DND-41 (cell line): ENCODE results near the gene POLL.
"Not testable (repeated sequence)": the region's sequence is repeated elsewhere in the genome, so short reads cannot be mapped to it uniquely, and the experiment has no call there.

Source experiments
- ATAC-seq: fragments of 200-7000 bp; cut with Tn5 transposase; 3 replicates; pipeline ENCODE4 v1.9.1; 2021; ENCODE audit warnings: low read depth; ENCODE audit not compliant: insufficient read depth
- DNase-seq: peaks from one replicate; pipeline ENCODE4 v3.0.0-alpha.2; 2020
- H2AFZ ChIP-seq: 2 replicates; pipeline ENCODE4 v1.6.0; 2012; ENCODE audit warnings: low read depth, low read length
- H3K27ac ChIP-seq: 2 replicates; pipeline ENCODE4 v1.5.1; 2012; ENCODE audit warnings: low read length, inconsistent platforms
- H3K27me3 ChIP-seq: fragments of 200-600 bp; sonication (generic); 2 replicates; pipeline ENCODE4 v1.6.0; 2012; ENCODE audit warnings: low read length, mild to moderate bottlenecking, inconsistent platforms; ENCODE audit not compliant: insufficient read depth, poor library complexity
- H3K36me3 ChIP-seq: 2 replicates; pipeline ENCODE4 v1.5.1; 2012; ENCODE audit warnings: low read length, inconsistent platforms; ENCODE audit not compliant: insufficient read depth
- H3K4me1 ChIP-seq: 2 replicates; pipeline ENCODE4 v1.5.1; 2012; ENCODE audit warnings: mild to moderate bottlenecking, low read length; ENCODE audit not compliant: insufficient read depth
- H3K4me2 ChIP-seq: 2 replicates; pipeline ENCODE4 v1.6.0; 2012; ENCODE audit warnings: mild to moderate bottlenecking, moderate library complexity, low read length, inconsistent platforms; ENCODE audit not compliant: insufficient read depth
- H3K4me3 ChIP-seq, 2 experiments: fragments of 200-600 bp in 1 of 2; shearing (Covaris generic) in 1 of 2; 2 replicates each; pipeline ENCODE4 v1.5.1; 2012 to 2016; ENCODE audit warnings: inconsistent platforms in 2 of 2, low read length in 2 of 2, mild to moderate bottlenecking in 2 of 2, low read depth in 1 of 2, moderate library complexity in 1 of 2
- H3K79me2 ChIP-seq: 2 replicates; pipeline ENCODE4 v1.6.0; 2012; ENCODE audit warnings: low read length, inconsistent platforms; ENCODE audit not compliant: insufficient read depth
- H3K9ac ChIP-seq: 2 replicates; pipeline ENCODE4 v1.6.0; 2012; ENCODE audit warnings: low read depth, mild to moderate bottlenecking, inconsistent platforms, low read length, moderate library complexity
- H3K9me3 ChIP-seq: 2 replicates; pipeline ENCODE4 v1.5.1; 2012; ENCODE audit warnings: low read length, moderate library complexity, mild to moderate bottlenecking, inconsistent platforms; ENCODE audit not compliant: insufficient read depth, severe bottlenecking
- H4K20me1 ChIP-seq: 2 replicates; pipeline ENCODE4 v1.6.0; 2012; ENCODE audit warnings: low read length; ENCODE audit not compliant: insufficient read depth
- EZH2 ChIP-seq: IDR thresholded peaks from 3 replicates; pipeline ENCODE4 v1.6.1; 2012; ENCODE audit warnings: borderline replicate concordance, low read depth, mild to moderate bottlenecking, moderate library complexity, low read length, inconsistent platforms; ENCODE audit not compliant: severe bottlenecking
- TF ChIP-seq, protein P1 (sequence below): IDR thresholded peaks from 2 replicates; pipeline ENCODE4 v1.5.1; 2012; ENCODE audit warnings: borderline replicate concordance, low read length, moderate library complexity, mild to moderate bottlenecking; ENCODE audit not compliant: poor library complexity, severe bottlenecking; ENCODE audit errors: extremely low read depth

The POLL gene

DNA sequence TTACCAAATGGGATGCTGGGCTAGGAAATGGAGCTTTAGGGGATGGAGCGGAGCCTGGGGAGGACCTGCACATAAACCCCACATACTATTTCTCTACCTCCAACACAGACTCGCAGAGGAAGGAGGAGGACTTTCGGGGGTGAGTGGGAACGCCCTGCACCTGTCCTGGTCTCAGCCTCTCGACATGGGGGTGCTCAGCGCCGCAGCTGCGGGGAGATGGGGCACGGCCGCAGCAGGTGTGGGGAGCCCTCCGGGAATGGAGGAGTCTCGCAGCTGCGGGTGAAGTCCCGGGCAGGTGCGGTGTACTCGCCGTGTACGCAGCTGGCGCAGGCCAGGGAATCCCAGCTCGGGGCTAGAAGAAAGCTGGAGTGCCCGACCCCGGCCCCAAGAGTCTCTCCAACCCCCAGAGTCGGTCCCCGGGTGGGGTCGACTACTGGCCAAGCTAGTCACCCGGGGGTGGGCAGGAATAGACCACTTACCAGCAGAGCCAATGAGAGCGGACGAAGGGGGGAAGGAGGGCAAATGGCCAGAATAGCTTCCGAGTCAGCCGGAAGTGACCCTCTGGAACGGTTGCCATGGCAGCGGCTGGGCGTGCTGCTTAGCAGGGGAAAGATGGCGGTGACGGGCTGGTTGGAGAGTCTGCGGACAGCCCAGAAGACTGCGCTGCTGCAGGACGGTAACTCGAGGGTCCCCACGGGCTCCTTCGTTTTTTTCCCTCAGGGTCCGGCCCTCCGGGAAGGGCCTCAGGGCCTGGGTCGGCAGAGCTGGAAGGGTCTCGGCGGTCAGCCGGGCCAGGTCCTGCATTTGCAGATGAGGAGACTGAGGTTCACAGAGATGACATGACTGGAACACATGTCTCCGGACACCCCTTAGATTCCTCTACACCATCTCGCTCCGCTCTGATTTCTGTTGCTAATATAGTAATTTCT lies at the start of gene POLL, which contains the start of gene DPCD:
Gene POLL, minus strand, starts transcription at position 533 of the 929 bp plus-strand sequence. CDS start 897 bp downstream, outside the sequence.
Gene DPCD, plus strand, starts transcription at position 597 of the 929 bp plus-strand sequence. Its CDS starts 16 bp downstream, at position 613.
- H3K27ac ChIP-seq: peak within 1 kb of the TSS; percentile 71
- H3K79me2 ChIP-seq: peaks cover 10% of the 10 kb centered on the region
- no peaks in the 10 kb centered on the region for H3K27me3 ChIP-seq
- TF ChIP-seq, protein P1, sequence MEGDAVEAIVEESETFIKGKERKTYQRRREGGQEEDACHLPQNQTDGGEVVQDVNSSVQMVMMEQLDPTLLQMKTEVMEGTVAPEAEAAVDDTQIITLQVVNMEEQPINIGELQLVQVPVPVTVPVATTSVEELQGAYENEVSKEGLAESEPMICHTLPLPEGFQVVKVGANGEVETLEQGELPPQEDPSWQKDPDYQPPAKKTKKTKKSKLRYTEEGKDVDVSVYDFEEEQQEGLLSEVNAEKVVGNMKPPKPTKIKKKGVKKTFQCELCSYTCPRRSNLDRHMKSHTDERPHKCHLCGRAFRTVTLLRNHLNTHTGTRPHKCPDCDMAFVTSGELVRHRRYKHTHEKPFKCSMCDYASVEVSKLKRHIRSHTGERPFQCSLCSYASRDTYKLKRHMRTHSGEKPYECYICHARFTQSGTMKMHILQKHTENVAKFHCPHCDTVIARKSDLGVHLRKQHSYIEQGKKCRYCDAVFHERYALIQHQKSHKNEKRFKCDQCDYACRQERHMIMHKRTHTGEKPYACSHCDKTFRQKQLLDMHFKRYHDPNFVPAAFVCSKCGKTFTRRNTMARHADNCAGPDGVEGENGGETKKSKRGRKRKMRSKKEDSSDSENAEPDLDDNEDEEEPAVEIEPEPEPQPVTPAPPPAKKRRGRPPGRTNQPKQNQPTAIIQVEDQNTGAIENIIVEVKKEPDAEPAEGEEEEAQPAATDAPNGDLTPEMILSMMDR: no peak
- TF ChIP-seq EZH2: no peak
- H3K4me2 ChIP-seq: peak within 1 kb of the TSS; percentile 90
- no peaks in the 10 kb centered on the region for H4K20me1 ChIP-seq
- H3K9me3 ChIP-seq: no peaks in the 10 kb centered on the region
- H3K4me1 ChIP-seq: peaks cover 26% of the 10 kb centered on the region
- peak within 1 kb of the TSS; percentile 54 to 82 for H3K4me3 ChIP-seq
- ATAC-seq (peak; percentile 96), DNase-seq (peak; percentile 91)
- H3K36me3 ChIP-seq: peaks cover 22% of the 10 kb centered on the region
- peak within 1 kb of the TSS; percentile 80 for H2AFZ ChIP-seq
- peak within 1 kb of the TSS; percentile 65 for H3K9ac ChIP-seq

DNA sequence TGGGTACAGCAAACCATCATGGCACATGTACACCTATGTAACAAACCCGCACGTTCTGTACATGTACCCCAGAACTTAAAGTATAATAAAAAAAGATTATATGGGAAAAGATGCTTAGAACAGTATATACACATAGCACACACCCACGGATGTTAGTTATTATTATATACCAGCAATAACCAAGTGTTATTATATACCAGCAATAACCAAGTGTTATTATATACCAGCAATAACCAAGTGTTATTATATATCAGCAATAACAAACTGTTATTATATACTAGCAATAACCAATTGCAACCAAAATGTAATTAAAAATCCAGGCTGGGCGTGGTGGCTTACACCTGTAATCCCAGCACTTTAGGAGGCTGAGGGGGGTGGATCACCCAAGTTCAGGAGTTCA lies 45.5 kb upstream of the POLL start:
- not testable (repeated sequence) for H3K79me2 ChIP-seq, H3K27me3 ChIP-seq, ATAC-seq, H2AFZ ChIP-seq, H3K4me1 ChIP-seq, H3K27ac ChIP-seq, DNase-seq, H3K4me3 ChIP-seq, H4K20me1 ChIP-seq, H3K9ac ChIP-seq, H3K9me3 ChIP-seq, H3K4me2 ChIP-seq
- peaks cover 26% of the 10 kb centered on the region; the same call in 1 of the 2 replicates for H3K36me3 ChIP-seq

DNA sequence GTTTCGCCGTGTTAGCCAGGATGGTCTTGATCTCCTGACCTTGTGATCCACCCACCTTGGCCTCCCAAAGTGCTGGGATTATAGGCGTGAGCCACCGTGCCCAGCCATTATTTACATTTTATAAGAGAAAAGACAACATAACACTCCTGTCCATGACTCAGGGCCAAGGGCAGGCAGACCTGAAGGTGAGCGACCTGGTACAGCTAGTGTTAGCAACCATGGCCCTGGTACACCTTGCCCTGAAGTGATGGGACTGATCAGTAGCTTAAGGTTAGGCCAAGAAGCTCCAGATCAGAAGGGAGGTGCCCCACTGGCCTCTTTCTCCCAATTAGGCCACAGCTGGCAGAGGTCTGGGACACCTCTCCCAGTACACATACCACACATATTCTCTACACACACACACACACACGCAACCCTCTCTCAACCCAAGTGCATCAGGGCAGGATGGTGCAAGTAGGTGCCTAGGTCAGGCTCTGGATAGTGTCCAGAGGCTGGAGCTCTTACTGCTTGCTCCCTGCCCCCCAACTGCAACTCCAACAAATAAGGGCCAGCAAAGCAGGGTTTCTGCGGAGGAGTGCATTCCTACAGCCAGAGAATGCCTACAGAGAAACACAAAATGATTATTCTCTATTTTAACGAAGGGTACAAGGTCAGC lies 43.9 kb upstream of the POLL start:
- no peak for TF ChIP-seq EZH2
- TF ChIP-seq, protein P1: no peak
- no peaks in the 10 kb centered on the region for H3K27me3 ChIP-seq
- H3K4me1 ChIP-seq: no peaks in the 10 kb centered on the region
- no peak overlapping the region for H3K4me2 ChIP-seq
- no peak overlapping the region for H3K4me3 ChIP-seq
- DNase-seq: no peak
- no peaks in the 10 kb centered on the region for H4K20me1 ChIP-seq
- ATAC-seq: no peak
- H3K27ac ChIP-seq: no peak overlapping the region
- no peaks in the 10 kb centered on the region for H3K9me3 ChIP-seq
- no peaks in the 10 kb centered on the region for H3K79me2 ChIP-seq
- no peak overlapping the region for H3K9ac ChIP-seq
- H3K36me3 ChIP-seq: peaks cover 23% of the 10 kb centered on the region; the same call in 1 of the 2 replicates
- H2AFZ ChIP-seq: no peak overlapping the region

DNA sequence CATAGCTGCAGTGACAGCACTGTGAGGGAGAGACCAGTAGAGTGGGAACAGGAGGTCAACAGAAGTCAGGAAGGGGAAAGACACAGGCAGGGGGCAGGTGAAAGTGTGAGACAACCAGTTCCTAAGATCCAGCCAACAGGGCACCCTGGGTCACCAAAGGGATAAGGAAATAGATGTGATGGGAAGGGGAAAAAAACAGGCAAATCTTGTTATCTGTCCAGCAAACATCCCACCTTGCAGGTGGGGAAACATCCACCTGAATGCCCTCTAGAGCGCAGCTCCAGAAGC lies 42.5 kb upstream of the POLL start:
- ATAC-seq: no peak
- TF ChIP-seq, protein P1: no peak
- TF ChIP-seq EZH2: no peak

More for the DNA sequence above, 42.5 kb upstream of the POLL start:
- Histone ChIP-seq H3K4me2 (no peak overlapping the region), H2AFZ (no peak overlapping the region), H3K27ac (no peak overlapping the region), H3K27me3 (no peaks in the 10 kb centered on the region), H3K79me2 (no peaks in the 10 kb centered on the region), H3K4me1 (no peaks in the 10 kb centered on the region), H3K9me3 (no peaks in the 10 kb centered on the region), H4K20me1 (no peaks in the 10 kb centered on the region), H3K36me3 (peaks cover 28% of the 10 kb centered on the region; the same call in 1 of the 2 replicates), H3K4me3 (no peak overlapping the region), H3K9ac (no peak overlapping the region)
- no peak for DNase-seq
